ENCODE results near the gene TPSG1. TPM values are rescaled to one million over a fixed set of nuclear protein-coding genes. Genes with fewer than 3 reads are reported as not detected.

Gene TPSG1
- total RNA-seq, 2 donors from 2014 or later: 32.6 to 34.3 TPM

DNA sequence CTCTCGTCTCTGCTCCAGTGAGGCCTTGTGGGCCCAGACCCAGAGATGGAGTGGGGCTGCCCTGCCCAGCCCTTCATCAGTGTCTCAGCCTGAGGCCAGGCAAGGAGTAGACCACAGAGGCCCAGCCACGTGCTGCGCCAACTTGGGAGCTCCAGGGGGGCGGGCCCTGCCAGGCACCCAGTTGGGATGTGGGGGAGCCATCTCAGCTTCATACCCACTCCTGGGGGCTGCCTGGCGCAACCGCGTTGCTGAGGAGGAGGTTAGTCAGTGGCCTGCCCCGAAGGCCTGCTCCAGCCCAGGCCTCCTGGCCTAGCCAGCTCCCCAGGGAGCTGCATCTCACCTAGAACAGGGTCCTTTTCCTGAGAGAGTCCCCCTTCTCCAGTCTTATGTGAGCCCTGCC, 11.8 kb downstream of the TPSG1 start:
- Histone ChIP-seq H3K9ac (ENCODE audit: low read depth in 2 of 2, low read length in 2 of 2) (no peak overlapping the region), H3K36me3 (no peaks in the 10 kb centered on the region), H3K27me3 (no peaks in the 10 kb centered on the region), H3K9me3 (no peaks in the 10 kb centered on the region), H3K4me1 (no peaks in the 10 kb centered on the region), H3K27ac (no peak overlapping the region), H3K4me3 (no peak overlapping the region)
- no peak for DNase-seq
- TF ChIP-seq, protein P1, sequence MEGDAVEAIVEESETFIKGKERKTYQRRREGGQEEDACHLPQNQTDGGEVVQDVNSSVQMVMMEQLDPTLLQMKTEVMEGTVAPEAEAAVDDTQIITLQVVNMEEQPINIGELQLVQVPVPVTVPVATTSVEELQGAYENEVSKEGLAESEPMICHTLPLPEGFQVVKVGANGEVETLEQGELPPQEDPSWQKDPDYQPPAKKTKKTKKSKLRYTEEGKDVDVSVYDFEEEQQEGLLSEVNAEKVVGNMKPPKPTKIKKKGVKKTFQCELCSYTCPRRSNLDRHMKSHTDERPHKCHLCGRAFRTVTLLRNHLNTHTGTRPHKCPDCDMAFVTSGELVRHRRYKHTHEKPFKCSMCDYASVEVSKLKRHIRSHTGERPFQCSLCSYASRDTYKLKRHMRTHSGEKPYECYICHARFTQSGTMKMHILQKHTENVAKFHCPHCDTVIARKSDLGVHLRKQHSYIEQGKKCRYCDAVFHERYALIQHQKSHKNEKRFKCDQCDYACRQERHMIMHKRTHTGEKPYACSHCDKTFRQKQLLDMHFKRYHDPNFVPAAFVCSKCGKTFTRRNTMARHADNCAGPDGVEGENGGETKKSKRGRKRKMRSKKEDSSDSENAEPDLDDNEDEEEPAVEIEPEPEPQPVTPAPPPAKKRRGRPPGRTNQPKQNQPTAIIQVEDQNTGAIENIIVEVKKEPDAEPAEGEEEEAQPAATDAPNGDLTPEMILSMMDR (IDR thresholded peaks at IDR 0.05): no peak
- intact Hi-C loops (cut with DNase I): no loop called here

DNA sequence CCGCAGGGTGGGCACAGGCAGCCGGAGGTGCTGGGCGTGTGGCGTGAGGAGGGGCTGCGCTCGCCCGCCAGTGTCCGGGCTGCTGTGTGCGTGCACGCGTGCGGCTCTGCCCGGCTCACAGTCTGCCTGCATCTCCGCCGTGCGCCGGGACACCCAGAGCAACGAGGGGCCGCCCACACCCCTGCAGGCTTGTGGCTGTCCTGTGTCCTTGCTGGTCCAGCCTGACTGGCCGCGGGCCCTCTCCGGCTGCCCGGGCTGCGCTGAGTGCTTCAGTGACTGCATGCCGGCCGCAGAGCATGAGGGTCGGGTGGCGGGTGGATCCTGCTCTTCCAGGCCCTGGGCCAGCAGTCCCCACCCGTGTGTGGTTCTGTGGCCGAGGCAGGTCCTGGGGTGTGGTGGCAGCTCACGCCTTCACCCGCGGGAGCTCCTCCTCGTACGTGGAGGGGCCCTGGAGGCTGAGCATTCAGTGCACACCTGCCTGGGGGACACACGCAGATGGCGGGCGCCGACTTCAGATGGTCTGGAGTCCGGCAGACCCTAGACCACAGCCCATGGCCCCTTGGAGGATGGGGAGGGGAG, 12.4 kb downstream of the TPSG1 start:
- Histone ChIP-seq H3K9ac (ENCODE audit: low read depth in 2 of 2, low read length in 2 of 2) (no peak overlapping the region), H3K36me3 (no peaks in the 10 kb centered on the region), H3K4me3 (no peak overlapping the region), H3K4me1 (no peaks in the 10 kb centered on the region), H3K27ac (no peak overlapping the region), H3K9me3 (no peaks in the 10 kb centered on the region), H3K27me3 (no peaks in the 10 kb centered on the region)
- intact Hi-C loops (cut with DNase I): no loop called here
- DNase-seq: no peak
- TF ChIP-seq, protein P1 (IDR thresholded peaks at IDR 0.05): no peak

DNA sequence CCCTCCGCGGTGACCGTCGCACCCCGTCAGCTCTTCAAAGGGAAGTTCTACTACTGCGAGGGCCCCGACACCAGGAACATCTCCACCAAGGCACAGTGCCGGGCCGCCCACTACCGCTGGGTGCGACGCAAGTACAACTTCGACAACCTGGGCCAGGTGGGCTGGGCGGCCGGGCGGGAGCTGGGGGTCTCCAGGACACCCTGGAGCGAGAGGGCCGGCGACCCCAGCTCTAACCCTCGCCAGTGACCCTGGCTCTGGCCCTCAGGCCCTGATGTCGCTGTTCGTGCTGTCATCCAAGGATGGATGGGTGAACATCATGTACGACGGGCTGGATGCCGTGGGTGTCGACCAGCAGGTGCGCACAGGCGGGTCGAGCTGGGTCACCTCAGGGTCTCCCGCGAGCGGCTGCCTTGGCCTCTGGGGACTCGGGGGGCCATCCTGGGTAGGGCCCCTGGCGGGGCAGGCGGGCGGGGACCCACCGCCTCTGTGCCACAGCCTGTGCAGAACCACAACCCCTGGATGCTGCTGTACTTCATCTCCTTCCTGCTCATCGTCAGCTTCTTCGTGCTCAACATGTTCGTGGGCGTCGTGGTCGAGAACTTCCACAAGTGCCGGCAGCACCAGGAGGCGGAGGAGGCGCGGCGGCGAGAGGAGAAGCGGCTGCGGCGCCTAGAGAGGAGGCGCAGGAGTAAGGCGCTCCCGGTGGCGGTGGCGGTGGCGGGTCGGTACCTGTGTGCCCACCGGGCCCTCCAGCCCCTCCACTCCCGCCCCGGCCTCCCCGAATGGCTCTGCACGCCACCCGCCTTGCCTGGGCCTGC, 13.4 kb downstream of the TPSG1 start:
- intact Hi-C loops (cut with DNase I): no loop called here
- no peak overlapping the region for H3K4me3 ChIP-seq
- H3K27me3 ChIP-seq: no peaks in the 10 kb centered on the region
- no peak overlapping the region for H3K9ac ChIP-seq (ENCODE audit: low read depth in 2 of 2, low read length in 2 of 2)
- H3K27ac ChIP-seq: no peak overlapping the region
- no peaks in the 10 kb centered on the region for H3K36me3 ChIP-seq
- no peak for DNase-seq
- H3K4me1 ChIP-seq: no peaks in the 10 kb centered on the region
- H3K9me3 ChIP-seq: no peaks in the 10 kb centered on the region
- TF ChIP-seq, protein P1 (IDR thresholded peaks at IDR 0.05): no peak

DNA sequence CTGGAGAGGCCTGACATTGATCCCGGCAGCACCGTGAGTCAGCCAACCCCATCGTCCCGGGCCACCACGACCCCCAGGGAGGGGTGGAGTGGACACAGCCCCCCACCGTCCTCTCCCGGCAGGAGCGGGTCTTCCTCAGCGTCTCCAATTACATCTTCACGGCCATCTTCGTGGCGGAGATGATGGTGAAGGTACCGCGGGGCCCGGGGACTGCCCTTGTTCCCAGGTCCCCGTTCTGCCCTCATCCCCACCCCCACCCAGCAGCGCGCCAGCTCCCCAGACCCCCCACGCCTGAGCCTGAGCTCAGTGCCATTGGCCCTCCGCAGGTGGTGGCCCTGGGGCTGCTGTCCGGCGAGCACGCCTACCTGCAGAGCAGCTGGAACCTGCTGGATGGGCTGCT, 14.6 kb downstream of the TPSG1 start:
- H3K36me3 ChIP-seq: no peaks in the 10 kb centered on the region
- H3K9me3 ChIP-seq: no peaks in the 10 kb centered on the region
- no peak for DNase-seq
- TF ChIP-seq, protein P1 (IDR thresholded peaks at IDR 0.05): no peak
- no peak overlapping the region for H3K27ac ChIP-seq
- no peaks in the 10 kb centered on the region for H3K27me3 ChIP-seq
- H3K4me3 ChIP-seq: no peak overlapping the region
- no peaks in the 10 kb centered on the region for H3K4me1 ChIP-seq
- intact Hi-C loops (cut with DNase I): no loop called here
- H3K9ac ChIP-seq (ENCODE audit: low read depth in 2 of 2, low read length in 2 of 2): no peak overlapping the region

DNA sequence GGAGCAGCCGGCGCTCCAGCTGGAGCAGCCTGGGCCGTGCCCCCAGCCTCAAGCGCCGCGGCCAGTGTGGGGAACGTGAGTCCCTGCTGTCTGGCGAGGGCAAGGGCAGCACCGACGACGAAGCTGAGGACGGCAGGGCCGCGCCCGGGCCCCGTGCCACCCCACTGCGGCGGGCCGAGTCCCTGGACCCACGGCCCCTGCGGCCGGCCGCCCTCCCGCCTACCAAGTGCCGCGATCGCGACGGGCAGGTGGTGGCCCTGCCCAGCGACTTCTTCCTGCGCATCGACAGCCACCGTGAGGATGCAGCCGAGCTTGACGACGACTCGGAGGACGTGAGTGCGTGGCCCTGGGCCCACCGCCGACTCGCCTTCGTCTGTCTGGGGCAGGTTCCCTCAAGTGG, 16.0 kb downstream of the TPSG1 start:
- Histone ChIP-seq H3K27ac (no peak overlapping the region), H3K9ac (ENCODE audit: low read depth in 2 of 2, low read length in 2 of 2) (no peak overlapping the region), H3K4me3 (no peak overlapping the region), H3K27me3 (no peaks in the 10 kb centered on the region), H3K9me3 (no peaks in the 10 kb centered on the region), H3K36me3 (no peaks in the 10 kb centered on the region), H3K4me1 (no peaks in the 10 kb centered on the region)
- no peak for DNase-seq
- TF ChIP-seq, protein P1 (IDR thresholded peaks at IDR 0.05): no peak
- intact Hi-C loops (cut with DNase I): no loop called here

All from colonic mucosa (tissue), 4 donors.